SK-N-SH treated with all-trans-retinoic acid at 6 μM for 48 hours (cell line): ENCODE measurements around the gene LRFN2.

Experiments
- ATAC-seq: fragments of 200-7000 bp; cut with Tn5 transposase; 3 replicates; pipeline ENCODE4 v1.9.1; 2020; ENCODE audit warnings: mild to moderate bottlenecking, moderate library complexity
- ARNTL ChIP-seq: fragments of 450-650 bp; formaldehyde crosslinking; IDR thresholded peaks from 2 replicates; pipeline ENCODE4 v1.5.0; 2020; ENCODE audit warnings: low read depth, mild to moderate bottlenecking, moderate library complexity, borderline replicate concordance
- BACH2 ChIP-seq: fragments of 250-450 bp; sonication (Bioruptor Pico); IDR thresholded peaks from 2 replicates; pipeline ENCODE4 v1.9.0; 2021; ENCODE audit warnings: mild to moderate bottlenecking, borderline replicate concordance
- CSRNP3 ChIP-seq: fragments of 250-450 bp; sonication (Bioruptor Pico); IDR thresholded peaks from 2 replicates; pipeline ENCODE4 v1.5.1; 2021; ENCODE audit warnings: mild to moderate bottlenecking, moderate library complexity
- ESRRG ChIP-seq: fragments of 250-450 bp; sonication (Bioruptor Pico); IDR thresholded peaks from 2 replicates; pipeline ENCODE4 v1.6.1; 2021; ENCODE audit warnings: mild to moderate bottlenecking
- GLIS3 ChIP-seq: fragments of 250-450 bp; sonication (Bioruptor Pico); IDR thresholded peaks from 2 replicates; pipeline ENCODE4 v1.5.0; 2020; ENCODE audit warnings: mild to moderate bottlenecking, moderate library complexity
- ISL1 ChIP-seq: fragments of 250-450 bp; sonication (Bioruptor Pico); IDR thresholded peaks from 2 replicates; pipeline ENCODE4 v2.1.2; 2022; ENCODE audit warnings: mild to moderate bottlenecking, moderate library complexity
- OSR1 ChIP-seq: fragments of 250-450 bp; sonication (Bioruptor Pico); IDR thresholded peaks from 2 replicates; pipeline ENCODE4 v1.8.0; 2022; ENCODE audit warnings: moderate library complexity, mild to moderate bottlenecking, inconsistent platforms
- PATZ1 ChIP-seq: fragments of 250-450 bp; sonication (Bioruptor Pico); IDR thresholded peaks from 2 replicates; pipeline ENCODE4 v1.8.0; 2020; ENCODE audit warnings: mild to moderate bottlenecking, moderate library complexity, borderline replicate concordance
- POU6F1 ChIP-seq: fragments of 250-450 bp; sonication (Bioruptor Pico); IDR thresholded peaks from 2 replicates; pipeline ENCODE4 v1.8.0; 2021; ENCODE audit warnings: low read depth, mild to moderate bottlenecking, moderate library complexity, borderline replicate concordance
- RARB ChIP-seq: fragments of 250-450 bp; sonication (Bioruptor Pico); IDR thresholded peaks from 2 replicates; pipeline ENCODE4 v1.8.0; 2021; ENCODE audit warnings: mild to moderate bottlenecking, moderate library complexity
- TCF4 ChIP-seq: fragments of 250-450 bp; sonication (Bioruptor Pico); IDR thresholded peaks from 2 replicates; pipeline ENCODE4 v1.8.0; 2021; ENCODE audit warnings: mild to moderate bottlenecking, moderate library complexity, borderline replicate concordance
- TOX ChIP-seq: fragments of 250-450 bp; sonication (Bioruptor Pico); IDR thresholded peaks from 2 replicates; pipeline ENCODE4 v1.8.0; 2021; ENCODE audit warnings: mild to moderate bottlenecking, moderate library complexity, borderline replicate concordance
- TSHZ2 ChIP-seq: fragments of 250-450 bp; sonication (Bioruptor Pico); IDR thresholded peaks from 2 replicates; pipeline ENCODE4 v1.5.0; 2020; ENCODE audit warnings: mild to moderate bottlenecking, moderate library complexity
- ZC3H10 ChIP-seq: fragments of 250-450 bp; sonication (Bioruptor Pico); IDR thresholded peaks from 2 replicates; pipeline ENCODE4 v1.5.1; 2021; ENCODE audit warnings: mild to moderate bottlenecking, moderate library complexity
- ZFP3 ChIP-seq: fragments of 250-450 bp; sonication (Bioruptor Pico); IDR thresholded peaks from 2 replicates; pipeline ENCODE4 v1.5.0; 2020; ENCODE audit warnings: mild to moderate bottlenecking, moderate library complexity
- ZFP30 ChIP-seq: fragments of 450-650 bp; formaldehyde crosslinking; IDR thresholded peaks from 2 replicates; pipeline ENCODE4 v1.5.0; 2022; ENCODE audit warnings: mild to moderate bottlenecking, moderate library complexity
- ZNF565 ChIP-seq: fragments of 450-650 bp; formaldehyde crosslinking; conservative IDR thresholded peaks from 2 replicates; pipeline ENCODE4 v1.5.0; 2020; ENCODE audit warnings: low read depth, mild to moderate bottlenecking, moderate library complexity
- ZNF70 ChIP-seq: fragments of 450-650 bp; formaldehyde crosslinking; IDR thresholded peaks from 2 replicates; pipeline ENCODE4 v1.5.0; 2020; ENCODE audit warnings: mild to moderate bottlenecking, moderate library complexity
- ZNF8 ChIP-seq: fragments of 450-650 bp; formaldehyde crosslinking; IDR thresholded peaks from 2 replicates; pipeline ENCODE4 v1.5.0; 2020; ENCODE audit warnings: mild to moderate bottlenecking, moderate library complexity

The LRFN2 gene

GRCh38 chr6:40431706-40432105, 155.5 kb downstream of the LRFN2 start:
- no peak for ATAC-seq
- TF ChIP-seq OSR1 (CRISPR knock-in tag) (no peak), GLIS3 (CRISPR knock-in tag) (no peak), ZNF70 (CRISPR knock-in tag) (no peak), RARB (CRISPR knock-in tag) (no peak), TOX (no peak), ZNF8 (CRISPR knock-in tag) (no peak), ZNF565 (CRISPR knock-in tag) (no peak), ZFP30 (CRISPR knock-in tag) (no peak), ZFP3 (CRISPR knock-in tag) (no peak)
- TF ChIP-seq, all 23 proteins: peak for 0

GRCh38 chr6:40427196-40427595, 160.0 kb downstream of the LRFN2 start:
- TF ChIP-seq ZFP3 (CRISPR knock-in tag) (no peak), ZFP30 (CRISPR knock-in tag) (no peak), ZC3H10 (CRISPR knock-in tag) (no peak), PATZ1 (CRISPR knock-in tag) (no peak), ZNF70 (CRISPR knock-in tag) (no peak), ISL1 (CRISPR knock-in tag) (no peak), BACH2 (CRISPR knock-in tag) (no peak)
- no peak for ATAC-seq

GRCh38 chr6:40426346-40427066, 160.7 kb downstream of the LRFN2 start:
- TF ChIP-seq ESRRG (no peak), CSRNP3 (CRISPR knock-in tag) (no peak), ZNF70 (CRISPR knock-in tag) (no peak), ARNTL (CRISPR knock-in tag) (no peak)
- ATAC-seq = no peak

GRCh38 chr6:40425192-40425919, 161.8 kb downstream of the LRFN2 start:
- 0 out of 2 replicates have a peak, but pooled peaks have one; percentile 57 for TF ChIP-seq TSHZ2 (CRISPR knock-in tag)
- no peak for TF ChIP-seq RARB (CRISPR knock-in tag)
- TF ChIP-seq POU6F1 (CRISPR knock-in tag) = no peak
- TF ChIP-seq TCF4 (CRISPR knock-in tag) = peak; percentile 32; the same call in 1 of the 2 replicates
- TF ChIP-seq ZNF8 (CRISPR knock-in tag) = no peak
- ATAC-seq = peak; percentile 53; the same call in 1 of the 3 replicates
